Fibroblast of mammary gland (primary cell): ENCODE results near the gene PTPDC1.

Source experiments
- DNase-seq: peaks from one replicate; pipeline ENCODE4 v3.0.0-alpha.2; 2010; ENCODE audit warnings: low read depth
- H3K4me3 ChIP-seq: 2 replicates; pipeline ENCODE4 v1.5.1; 2011; ENCODE audit warnings: low read depth, mild to moderate bottlenecking, low read length, moderate library complexity; ENCODE audit not compliant: control insufficient read depth
- TF ChIP-seq, protein P1 (sequence below): conservative IDR thresholded peaks from 2 replicates; pipeline ENCODE4 v1.5.1; 2011; ENCODE audit warnings: low read depth, low read length, inconsistent platforms; ENCODE audit not compliant: control insufficient read depth, insufficient read depth

The PTPDC1 gene

DNA sequence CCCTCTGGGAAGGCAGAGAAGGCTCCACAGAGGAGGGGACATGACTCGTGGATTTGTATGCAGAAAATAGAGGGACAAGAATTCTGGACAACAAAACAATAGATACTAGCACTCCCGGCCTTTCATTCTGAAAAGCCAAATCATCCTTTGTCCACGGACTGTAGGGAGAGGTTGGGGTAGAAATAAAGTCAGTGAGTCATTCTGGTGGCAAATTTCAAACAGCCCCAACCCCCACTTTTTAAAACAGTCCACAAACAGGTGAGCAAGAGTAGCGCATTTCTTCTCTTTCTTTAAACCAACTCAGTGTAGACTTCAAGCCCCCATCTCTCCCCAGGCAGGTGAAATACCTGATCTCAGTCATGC is 56.1 kb downstream of the PTPDC1 start:
- no peak for DNase-seq
- TF ChIP-seq, protein P1, sequence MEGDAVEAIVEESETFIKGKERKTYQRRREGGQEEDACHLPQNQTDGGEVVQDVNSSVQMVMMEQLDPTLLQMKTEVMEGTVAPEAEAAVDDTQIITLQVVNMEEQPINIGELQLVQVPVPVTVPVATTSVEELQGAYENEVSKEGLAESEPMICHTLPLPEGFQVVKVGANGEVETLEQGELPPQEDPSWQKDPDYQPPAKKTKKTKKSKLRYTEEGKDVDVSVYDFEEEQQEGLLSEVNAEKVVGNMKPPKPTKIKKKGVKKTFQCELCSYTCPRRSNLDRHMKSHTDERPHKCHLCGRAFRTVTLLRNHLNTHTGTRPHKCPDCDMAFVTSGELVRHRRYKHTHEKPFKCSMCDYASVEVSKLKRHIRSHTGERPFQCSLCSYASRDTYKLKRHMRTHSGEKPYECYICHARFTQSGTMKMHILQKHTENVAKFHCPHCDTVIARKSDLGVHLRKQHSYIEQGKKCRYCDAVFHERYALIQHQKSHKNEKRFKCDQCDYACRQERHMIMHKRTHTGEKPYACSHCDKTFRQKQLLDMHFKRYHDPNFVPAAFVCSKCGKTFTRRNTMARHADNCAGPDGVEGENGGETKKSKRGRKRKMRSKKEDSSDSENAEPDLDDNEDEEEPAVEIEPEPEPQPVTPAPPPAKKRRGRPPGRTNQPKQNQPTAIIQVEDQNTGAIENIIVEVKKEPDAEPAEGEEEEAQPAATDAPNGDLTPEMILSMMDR: no peak
- peak overlapping the region; percentile 2 for H3K4me3 ChIP-seq

DNA sequence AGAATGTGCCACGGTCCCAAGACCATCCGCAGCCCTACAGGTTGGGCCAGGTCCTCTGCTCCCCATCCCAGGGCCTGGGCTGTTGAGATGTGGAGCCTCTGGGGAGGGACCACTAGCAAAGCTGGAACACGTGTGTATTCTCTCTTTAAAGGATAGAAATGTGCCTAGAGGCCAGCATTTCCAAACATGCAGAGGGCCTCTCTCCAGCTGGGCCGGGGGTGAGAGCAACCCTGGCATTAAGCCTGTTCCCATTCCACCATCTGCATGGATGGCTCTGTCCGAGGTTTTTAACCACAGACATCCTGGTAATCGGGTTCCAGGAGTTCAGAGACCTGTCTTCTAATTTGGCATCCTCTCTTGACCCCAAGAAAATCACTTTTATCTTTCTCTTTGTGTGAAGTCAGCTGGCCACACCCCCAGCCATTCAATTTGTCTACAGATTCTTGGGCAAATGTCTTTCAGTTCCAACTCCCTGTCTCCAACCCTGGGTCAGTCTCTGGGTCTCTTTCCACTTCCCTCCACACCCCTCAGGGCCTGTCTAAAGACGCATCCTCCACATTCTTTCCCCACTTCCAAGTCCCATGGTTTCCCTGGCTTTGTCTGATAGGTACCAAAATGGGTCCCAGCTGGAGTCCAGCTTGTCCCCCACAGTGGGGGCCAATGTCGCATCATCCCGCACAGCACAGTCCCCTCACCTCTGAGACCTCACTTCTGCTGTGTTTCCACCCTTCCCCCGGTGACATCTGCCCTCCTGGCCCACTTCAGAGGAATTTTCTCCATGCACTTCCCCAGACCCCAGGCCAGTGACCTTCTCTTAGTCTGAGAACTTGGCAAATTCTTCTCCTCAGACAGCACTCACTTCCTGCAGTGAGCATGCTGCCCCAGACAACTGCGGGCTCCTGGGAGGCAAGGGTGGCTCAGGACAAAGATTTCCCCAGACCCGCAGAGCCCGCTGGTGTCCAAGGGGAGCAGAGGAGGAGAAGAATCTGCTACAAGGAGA is 56.8 kb downstream of the PTPDC1 start:
- TF ChIP-seq, protein P1: no peak
- peak; percentile 72 for DNase-seq
- no peak overlapping the region for H3K4me3 ChIP-seq

DNA sequence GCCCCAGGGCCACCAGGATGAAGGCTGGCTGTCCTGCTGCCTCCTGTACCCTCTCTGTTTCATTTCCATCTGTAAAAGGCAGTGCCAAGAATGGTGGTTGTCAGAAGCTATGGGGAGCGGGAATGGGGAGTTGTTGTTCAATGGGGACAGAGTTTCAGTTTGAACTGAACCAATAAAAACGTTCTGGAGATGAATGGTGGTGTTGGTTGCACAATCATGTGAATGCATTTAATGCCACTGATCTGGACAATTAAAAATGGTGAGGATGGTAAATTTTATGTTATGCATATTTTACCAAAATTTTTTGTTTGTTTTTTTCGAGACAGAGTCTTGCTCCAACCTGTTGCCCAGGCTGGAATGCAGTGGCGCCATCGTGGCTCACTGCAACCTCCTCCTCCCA is 58.1 kb downstream of the PTPDC1 start:
- DNase-seq: no peak
- TF ChIP-seq, protein P1: no peak
- no peak overlapping the region for H3K4me3 ChIP-seq

DNA sequence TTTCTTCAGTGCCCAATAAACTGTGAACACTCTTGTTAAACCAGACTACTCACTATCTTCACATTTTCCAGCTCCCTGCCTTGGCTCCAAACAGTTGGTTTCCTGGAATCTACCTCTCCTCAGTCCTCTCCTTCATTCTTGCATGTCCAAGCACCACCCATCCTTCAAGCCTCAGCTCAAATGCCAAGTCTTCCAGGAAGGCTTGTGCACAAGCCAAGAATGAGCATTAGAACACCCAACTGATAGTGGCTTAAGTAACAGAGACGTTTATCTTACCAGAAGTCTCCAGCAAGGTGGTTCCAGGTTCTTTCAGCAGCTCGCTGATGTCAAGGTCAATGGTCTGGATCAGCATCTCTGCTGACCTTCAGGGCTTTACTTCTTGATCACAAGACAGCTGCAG is 60.1 kb downstream of the PTPDC1 start:
- H3K4me3 ChIP-seq: no peak overlapping the region
- TF ChIP-seq, protein P1: no peak
- DNase-seq: no peak

DNA sequence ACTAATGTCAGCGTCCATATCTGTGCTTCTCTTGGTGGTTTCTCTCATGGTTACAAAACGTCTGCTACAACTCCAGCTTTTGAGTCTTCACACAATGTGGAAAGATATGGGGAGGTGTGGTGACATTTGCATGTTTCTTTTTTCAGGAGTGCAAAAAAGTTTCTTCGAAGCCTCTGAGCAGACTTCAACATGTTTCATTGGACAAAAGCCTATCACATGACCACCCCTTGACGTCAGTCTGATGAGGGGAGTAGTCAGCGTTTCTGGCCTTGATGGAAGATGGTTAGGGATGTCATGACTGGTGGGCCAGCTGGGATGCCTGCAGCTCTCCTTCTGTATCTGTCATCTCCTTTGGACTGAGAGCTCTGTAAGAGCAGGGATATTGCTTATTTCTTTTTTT is 61.4 kb downstream of the PTPDC1 start:
- TF ChIP-seq, protein P1: no peak
- peak; percentile 36 for DNase-seq

DNA sequence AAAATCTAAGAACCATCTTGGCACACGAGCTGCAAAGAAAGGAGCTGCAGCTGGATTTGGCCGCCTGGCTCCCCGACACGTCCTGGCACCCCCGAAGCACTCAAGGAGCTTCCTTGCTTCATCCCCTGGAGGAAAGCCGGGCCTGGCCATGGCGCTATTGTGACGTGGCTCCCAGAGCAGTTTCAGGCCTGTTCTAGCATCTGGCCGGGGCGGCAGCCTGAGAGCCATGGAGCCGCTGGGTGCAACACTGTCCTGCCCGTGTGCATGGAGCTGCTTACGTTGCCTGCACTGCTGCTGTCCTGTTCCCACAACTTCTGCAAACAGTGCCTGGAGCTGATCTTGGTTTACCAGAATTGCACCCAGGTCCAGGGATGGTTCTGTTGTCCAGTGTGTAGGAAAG is 63.5 kb downstream of the PTPDC1 start:
- H3K4me3 ChIP-seq: no peak overlapping the region
- no peak for DNase-seq
- TF ChIP-seq, protein P1: no peak

More for the DNA sequence above, 61.4 kb downstream of the PTPDC1 start:
- no peak overlapping the region for H3K4me3 ChIP-seq
